Activated T-cell treated with anti-CD3 and anti-CD28 coated beads for 1 hour (primary cell): ENCODE measurements around the gene CNPY2.
"Not testable (repeated sequence)": the region's sequence is repeated elsewhere in the genome, so short reads cannot be mapped to it uniquely, and the experiment has no call there.

Experiments
- DNase-seq: peaks from one replicate; pipeline ENCODE4 v3.0.0-alpha.2; 2020; ENCODE audit warnings: low read depth

Gene CNPY2

DNA sequence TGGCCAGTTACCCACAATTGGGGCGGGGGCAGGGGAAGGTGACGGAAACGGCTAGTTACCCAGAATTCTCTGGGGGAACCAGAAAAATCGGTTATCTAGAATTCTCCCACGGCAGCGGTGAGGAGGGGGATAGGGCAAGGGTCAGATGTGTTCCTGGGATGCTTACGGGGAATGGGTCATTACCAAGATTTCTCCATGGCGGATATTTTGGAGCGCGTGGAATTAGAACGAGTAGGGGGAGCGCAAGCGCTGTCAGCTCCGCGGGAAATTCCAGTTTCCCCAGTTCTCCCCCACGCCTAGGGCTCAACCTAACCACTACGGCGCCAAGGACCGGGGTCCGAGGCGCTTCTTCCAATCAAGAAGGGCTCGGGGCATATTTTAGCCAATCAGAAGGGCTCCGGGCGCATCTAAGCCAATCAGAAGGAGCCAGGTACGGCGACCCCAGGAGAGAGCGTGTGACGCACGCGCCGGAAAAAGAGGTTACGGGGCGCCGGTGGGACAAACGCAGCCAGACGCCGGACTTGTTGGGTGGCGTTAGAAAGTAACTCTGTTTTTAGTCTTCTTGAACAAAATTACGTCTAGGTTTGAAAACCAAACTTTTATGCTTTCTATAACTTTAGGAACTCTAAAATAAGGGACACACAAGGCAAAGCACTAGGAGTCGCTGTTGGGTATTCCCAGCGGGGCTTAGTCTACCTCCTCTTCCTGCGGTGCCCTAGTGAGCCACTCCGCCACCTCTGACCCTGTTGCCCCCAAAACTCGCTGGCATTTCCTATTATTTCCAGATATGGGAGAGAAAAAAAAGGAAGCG, 18.1 kb upstream of the CNPY2 start, which contains the start of gene PAN2:
Gene PAN2 (minus strand): TSS at position 322 of the 811 bp plus-strand sequence. CDS start 906 bp downstream, outside the sequence.
- peak; percentile 84 for DNase-seq

DNA sequence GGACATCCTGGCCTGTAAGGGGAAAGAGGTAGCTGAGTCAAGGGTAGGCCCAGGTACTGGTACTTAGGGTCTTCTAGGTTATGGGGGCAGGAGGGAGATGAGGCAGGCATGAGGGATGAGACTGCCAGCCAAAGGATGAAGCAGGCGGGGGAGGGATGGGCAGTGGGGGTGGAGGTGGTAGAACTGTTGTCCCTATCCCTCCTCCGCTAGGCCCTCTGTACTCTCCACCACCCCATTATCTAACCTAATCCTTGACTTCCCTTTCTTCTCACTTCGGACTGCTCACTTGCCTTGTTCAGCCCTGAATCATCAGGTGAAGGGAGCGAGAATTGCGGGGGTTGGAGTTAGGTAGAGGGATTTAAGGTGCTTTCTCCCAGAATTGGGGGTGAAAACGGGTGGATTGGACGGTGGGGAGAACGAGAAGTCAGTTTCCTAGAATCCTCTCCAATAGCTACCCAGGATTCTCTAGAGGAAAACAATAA, 17.4 kb upstream of the CNPY2 start:
- no peak for DNase-seq

DNA sequence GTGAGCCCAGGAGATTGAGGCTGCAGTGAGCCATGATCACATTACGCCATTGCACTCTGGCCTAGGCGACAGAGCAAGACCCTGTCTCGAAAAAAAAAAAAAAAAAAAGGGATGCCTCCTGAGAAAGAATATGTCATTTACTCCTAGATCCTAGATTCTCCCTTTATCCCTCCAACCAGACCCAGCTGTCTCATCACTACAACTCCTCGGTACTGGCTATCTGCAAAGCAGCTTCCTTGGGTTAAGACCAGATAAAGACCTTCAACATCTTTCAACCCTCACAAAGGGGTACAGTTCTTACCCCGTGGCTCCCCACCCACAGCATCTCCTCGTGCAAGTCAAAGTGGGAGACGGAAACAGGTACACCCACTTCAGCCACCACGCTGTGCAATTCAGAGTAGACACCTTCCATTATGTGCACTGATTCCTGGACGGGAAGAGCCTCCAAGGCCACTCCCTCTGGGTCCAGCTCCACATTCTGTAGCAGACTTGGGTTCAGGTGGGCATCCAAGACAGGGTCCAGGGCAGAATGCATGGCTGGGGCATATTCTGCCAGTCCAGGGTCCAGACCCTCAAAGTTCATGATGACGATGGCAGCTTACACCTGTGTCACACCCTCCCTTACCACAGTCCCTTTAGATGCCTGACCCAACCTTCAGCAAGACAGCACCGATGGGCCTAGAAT, 16.9 kb upstream of the CNPY2 start:
- DNase-seq = no peak

DNA sequence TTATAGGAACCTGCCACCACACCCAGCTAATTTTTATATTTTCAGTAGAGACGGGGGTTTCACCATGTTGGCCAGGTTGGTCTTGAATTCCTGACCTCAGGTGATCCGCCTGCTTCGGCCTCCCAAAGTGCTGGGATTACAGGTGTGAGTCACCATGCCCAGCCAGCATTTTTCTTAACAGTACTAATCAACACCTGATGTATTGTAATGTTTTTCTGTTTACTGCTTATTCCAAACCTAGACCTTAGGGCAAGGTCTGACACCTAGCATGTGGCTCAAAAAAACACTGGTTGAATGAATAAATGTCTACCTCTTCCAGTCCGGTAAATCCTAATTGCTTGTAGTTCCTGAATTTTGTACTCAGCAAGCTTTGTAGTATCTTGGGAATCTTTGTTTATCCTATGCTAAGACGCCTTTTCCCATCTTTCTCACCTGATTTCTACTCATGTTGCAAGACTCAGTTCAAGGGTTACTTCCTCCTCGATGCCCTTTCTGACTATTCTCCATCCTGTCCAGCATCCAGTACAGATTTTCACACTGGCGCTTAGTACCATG, 15.2 kb upstream of the CNPY2 start:
- no peak for DNase-seq

DNA sequence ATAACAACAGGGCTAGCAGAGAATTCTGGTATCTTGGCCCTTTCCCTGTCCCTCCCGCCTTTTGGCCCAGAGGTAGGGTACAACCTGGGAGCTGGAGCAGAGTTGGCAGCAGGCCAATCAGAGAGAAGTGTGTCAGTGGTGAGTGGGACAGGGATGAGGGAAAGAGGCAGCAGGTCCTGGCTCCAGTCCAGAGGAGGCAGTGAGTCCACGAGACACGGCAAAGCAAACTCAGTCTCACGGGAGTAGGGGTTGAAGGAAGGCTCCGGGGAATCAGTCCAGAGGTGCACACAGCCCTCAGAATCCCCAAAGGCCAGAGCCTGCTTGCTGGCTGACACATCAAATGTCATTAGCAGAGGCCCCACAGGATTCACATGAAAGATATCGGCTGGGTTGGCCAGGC, 10.7 kb upstream of the CNPY2 start:
- DNase-seq = no peak

- no peak for DNase-seq
Measured at GRCh38 chr12:56326126-56326525, 10.3 kb upstream of the CNPY2 start.

GRCh38 chr12:56324206-56324605, 8.4 kb upstream of the CNPY2 start:
- no peak for DNase-seq

- not testable (repeated sequence) for DNase-seq
Measured at GRCh38 chr12:56321610-56322009, 5.8 kb upstream of the CNPY2 start.

DNA sequence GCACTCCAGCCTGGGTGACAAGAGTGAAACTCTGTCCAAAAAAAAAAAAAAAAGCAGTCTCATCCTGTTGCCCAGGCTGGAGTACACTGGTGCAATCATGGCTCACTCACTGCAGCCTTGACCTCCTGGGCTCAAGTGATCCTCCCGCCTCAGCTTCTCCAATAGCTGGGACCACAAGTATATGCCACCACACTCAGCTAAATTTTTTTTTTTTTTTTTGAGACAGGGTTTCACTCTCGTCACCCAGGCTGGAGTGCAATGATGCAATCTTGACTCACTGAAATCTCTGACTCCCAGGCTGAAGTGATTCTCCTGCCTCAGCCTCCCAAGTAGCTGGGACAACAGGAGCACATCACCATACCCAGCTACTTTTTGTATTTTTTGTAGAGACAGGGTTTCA, 5.2 kb upstream of the CNPY2 start:
- DNase-seq = no peak

DNA sequence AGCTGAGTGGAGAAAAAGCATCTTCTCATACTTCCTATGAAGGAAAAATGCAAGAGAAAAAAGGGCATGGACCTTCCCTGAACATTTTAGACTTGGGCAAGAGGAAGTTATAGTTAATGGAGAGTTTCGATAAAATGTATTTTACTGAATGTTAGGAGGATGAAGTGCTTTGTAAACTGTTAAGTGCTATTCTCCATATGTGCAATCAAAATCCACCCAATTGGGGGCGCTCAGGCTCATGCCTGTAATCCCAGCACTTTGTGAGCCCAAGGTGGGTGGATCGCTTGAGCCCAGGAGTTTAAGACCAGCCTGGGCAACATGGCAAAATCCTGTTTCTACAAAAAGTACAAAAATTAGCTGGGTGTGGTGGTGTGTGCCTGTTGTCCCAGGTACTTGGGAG, 1.9 kb upstream of the CNPY2 start:
- DNase-seq = no peak

DNA sequence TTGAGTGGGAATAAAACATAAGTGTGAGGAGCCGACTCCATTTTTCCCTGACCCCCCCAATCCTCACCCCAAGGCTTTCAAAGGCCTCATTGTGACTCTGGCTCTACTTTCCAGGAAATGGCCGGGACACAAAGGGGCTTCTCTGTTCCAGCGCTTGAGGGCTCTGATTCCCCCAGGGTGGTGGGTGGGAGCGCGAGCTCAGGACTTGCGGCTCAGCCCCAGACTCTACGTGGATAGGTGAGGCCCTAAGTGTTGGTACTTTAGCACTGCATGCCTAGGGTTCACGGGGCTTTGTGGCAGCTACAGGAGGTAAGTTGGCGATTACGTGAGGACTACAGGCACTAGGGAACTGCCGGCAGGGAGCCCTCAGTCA, 553 bp downstream of the CNPY2 start:
- no peak for DNase-seq

DNA sequence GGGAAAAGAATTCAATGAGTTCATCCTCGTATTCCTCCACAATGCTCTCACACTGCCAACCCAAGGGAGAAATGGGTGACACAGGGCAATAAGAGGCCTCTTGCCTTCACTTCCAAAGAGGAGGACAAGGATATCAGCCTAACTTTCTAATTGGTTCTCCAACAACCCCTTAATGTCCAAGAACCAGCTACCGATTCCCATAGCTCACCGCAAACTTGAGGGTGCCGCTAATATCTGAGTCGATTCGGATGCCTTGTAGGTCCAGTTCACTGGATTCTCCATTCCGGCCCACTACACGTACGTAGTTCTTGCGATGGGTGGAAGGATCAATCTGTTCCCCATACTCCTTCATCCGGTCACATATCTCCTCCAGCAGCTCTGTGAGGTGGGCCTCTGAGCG, 4.8 kb downstream of the CNPY2 start:
- DNase-seq = no peak

GRCh38 chr12:56308714-56309113, 7.1 kb downstream of the CNPY2 start:
- DNase-seq = no peak

GRCh38 chr12:56307221-56307965, 8.4 kb downstream of the CNPY2 start:
- DNase-seq = no peak

DNA sequence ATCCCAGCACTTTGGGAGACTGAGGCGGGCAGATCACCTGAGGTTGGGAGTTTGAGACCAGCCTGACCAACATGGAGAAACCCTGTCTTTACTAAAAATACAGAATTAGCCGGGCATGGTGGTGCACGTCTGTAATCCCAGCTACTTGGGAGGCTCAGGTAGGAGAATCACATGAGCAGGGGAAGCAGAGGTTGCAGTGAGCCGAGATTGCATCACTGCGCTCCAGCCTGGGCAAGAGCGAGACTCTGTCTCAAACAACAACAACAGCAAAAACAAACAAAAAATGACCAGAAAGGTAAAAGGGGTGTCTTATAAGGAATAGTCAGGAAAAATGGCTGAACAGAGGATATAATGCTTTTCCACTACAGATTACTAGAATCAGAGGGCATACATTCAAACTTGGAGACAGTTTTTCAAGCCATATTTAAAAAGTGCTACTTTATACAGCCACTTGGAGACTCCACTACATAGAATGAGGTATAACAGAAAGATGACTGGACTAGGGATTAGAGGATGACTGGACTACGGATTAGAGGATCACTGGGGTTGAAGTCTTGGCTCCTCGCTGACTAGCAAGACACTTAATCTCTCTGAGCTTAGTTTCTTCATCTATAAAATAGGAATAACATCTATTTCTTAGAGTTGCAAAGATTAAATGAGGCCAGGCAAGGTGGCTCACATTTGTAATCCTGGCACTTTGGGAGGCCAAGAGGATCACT, 10.8 kb downstream of the CNPY2 start:
- DNase-seq = no peak

GRCh38 chr12:56304276-56304675, 11.5 kb downstream of the CNPY2 start:
- no peak for DNase-seq

DNA sequence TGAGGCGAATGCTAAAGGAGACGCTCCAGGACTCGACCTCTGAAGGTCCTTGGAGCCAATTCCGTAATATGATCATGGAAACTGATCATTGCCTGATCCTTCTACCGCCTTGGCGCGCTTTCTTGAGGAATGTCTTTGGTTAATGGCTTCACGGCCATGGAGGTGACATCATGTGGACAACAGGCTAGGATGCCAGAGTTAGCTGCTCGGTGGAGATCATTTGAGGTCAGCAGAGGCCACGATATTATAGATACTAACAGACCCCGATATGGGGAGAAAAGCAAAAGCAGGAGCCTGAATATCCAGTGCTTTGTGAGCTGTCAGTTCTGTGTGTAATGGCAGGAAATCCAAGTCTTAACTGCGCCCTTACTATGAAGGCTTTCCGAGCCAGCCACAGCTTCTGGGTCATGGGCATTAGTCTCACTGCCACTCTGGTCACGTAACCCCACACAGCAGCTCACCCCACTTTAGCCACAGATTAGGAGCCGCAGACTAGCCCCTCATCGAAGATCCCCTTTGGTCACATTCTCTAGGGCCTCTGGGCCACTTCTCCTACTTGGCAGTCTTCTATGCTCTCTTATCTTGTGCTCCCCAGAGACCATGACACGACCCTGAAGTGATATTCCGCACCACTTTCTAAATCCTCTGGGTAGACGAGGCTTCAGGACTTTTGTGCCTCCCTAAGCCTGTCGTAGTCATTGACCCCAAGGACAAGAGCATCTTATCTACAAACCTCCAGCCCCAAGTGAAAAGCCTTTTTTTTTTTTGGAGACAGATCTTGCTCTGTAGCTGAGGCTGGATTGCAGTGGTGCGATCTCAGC, 14.9 kb downstream of the CNPY2 start:
- no peak for DNase-seq

GRCh38 chr12:56299853-56300643, 15.7 kb downstream of the CNPY2 start, which contains the start of gene CS:
TSS of gene CS (minus strand) at chr12:56300330. CDS start at chr12:56300201, 129 bp downstream.
- DNase-seq = peak; percentile 99

DNA sequence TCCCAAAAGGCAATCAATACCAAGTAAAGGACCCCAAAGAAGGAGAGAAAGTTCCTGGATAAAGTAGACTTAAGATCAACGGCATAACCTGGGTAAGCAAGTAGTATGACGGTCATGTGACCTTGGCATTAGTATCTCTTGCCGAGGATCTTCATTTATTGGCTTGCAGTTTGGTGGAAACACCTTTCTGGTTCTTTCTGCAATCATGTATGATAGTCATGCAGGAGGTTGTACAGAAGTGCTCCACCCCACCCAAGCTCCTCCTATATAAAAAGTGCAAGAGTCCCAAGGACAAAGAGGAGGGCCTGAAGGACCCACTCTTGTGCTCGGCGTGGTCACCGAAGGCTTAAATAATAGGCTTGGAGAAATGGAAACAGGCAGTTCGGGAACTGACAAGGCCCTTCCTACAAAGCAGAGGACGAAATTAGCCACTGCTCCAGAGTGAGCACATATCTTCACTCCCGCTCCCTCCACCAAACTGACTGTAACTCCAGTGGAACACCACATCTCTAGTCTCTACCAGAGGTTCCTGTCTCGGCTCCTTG, 16.4 kb downstream of the CNPY2 start:
- DNase-seq = no peak

- no peak for DNase-seq
Measured at GRCh38 chr12:56298828-56299227, 17.0 kb downstream of the CNPY2 start.
